ENCODE data around the gene SIX5.

The SIX5 gene

GRCh38 chr19:45762870-45763631 lies 6.0 kb downstream of the SIX5 start:
- TF ChIP-seq, protein P1, sequence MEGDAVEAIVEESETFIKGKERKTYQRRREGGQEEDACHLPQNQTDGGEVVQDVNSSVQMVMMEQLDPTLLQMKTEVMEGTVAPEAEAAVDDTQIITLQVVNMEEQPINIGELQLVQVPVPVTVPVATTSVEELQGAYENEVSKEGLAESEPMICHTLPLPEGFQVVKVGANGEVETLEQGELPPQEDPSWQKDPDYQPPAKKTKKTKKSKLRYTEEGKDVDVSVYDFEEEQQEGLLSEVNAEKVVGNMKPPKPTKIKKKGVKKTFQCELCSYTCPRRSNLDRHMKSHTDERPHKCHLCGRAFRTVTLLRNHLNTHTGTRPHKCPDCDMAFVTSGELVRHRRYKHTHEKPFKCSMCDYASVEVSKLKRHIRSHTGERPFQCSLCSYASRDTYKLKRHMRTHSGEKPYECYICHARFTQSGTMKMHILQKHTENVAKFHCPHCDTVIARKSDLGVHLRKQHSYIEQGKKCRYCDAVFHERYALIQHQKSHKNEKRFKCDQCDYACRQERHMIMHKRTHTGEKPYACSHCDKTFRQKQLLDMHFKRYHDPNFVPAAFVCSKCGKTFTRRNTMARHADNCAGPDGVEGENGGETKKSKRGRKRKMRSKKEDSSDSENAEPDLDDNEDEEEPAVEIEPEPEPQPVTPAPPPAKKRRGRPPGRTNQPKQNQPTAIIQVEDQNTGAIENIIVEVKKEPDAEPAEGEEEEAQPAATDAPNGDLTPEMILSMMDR (IDR thresholded peaks at IDR 0.05; ENCODE audit: insufficient read depth, low read length, poor library complexity, severe bottlenecking) = no peak
- Histone ChIP-seq H3K4me3 (replicated peaks; ENCODE audit: low read depth, low read length) (no peak overlapping the region), H3K27me3 (replicated peaks; ENCODE audit: control insufficient read depth, insufficient read depth, low read length) (no peaks in the 10 kb centered on the region; the same call in 1 of the 2 replicates), H3K36me3 (ENCODE audit: control insufficient read depth, insufficient read depth, low read length) (no peaks in the 10 kb centered on the region; the same call in 1 of the 2 replicates)
- no peak for DNase-seq (ENCODE audit: extremely low read depth, insufficient read length)

DNA sequence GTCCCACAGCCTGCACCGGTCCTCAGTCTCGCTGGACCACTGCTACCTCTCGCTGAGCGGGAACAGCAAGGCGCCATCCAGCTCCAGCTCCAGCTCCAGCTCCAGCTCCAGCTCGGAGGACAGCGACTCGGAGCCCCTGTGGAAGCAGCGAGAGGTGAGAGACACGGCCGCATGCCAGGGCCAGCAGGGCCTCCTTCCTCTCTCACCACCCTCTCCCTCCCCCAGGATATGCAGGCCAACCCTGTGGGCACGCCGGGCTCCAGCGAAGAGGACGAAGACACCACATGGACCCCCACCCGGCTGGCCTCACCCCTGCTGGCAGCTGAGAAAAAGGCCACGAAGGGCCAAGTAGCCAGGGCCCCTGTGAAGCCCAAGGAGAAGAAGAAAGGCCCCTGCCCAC lies 7.3 kb downstream of the SIX5 start:
- no peak overlapping the region for H3K4me3 ChIP-seq (replicated peaks; ENCODE audit: low read depth, low read length)
- TF ChIP-seq, protein P1 (IDR thresholded peaks at IDR 0.05; ENCODE audit: insufficient read depth, low read length, poor library complexity, severe bottlenecking) = no peak
- no peak for DNase-seq (ENCODE audit: extremely low read depth, insufficient read length)
- no peaks in the 10 kb centered on the region; the same call in 1 of the 2 replicates for H3K36me3 ChIP-seq (ENCODE audit: control insufficient read depth, insufficient read depth, low read length)
- H3K27me3 ChIP-seq (replicated peaks; ENCODE audit: control insufficient read depth, insufficient read depth, low read length) = no peaks in the 10 kb centered on the region; the same call in 1 of the 2 replicates

DNA sequence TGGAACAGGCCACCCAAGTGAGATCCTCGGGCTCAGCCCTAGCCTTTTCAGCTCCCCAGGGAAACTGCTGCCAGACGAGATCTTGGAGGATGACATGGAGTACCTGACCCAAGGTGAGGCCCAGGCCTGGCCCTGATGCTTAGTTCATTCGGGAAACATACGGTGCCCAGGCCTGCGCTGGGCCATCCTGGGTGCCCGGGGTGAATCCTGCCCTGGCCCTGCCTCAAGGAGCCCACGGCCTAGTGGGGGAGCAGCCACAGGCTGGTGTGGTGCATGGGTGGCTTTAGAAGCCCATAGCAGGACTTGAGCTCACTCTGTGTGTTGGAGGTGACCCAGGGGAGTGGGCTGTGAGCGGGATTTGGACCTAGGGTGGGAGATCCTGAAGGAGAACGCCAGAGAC lies 10.1 kb downstream of the SIX5 start:
- Histone ChIP-seq H3K4me3 (replicated peaks; ENCODE audit: low read depth, low read length) (no peak overlapping the region), H3K27me3 (replicated peaks; ENCODE audit: control insufficient read depth, insufficient read depth, low read length) (no peaks in the 10 kb centered on the region; the same call in none of the 2 replicates), H3K36me3 (ENCODE audit: control insufficient read depth, insufficient read depth, low read length) (no peaks in the 10 kb centered on the region)
- TF ChIP-seq, protein P1 (IDR thresholded peaks at IDR 0.05; ENCODE audit: insufficient read depth, low read length, poor library complexity, severe bottlenecking) = no peak
- no peak for DNase-seq (ENCODE audit: extremely low read depth, insufficient read length)

GRCh38 chr19:45757695-45758094 lies 11.4 kb downstream of the SIX5 start:
- no peak for DNase-seq (ENCODE audit: extremely low read depth, insufficient read length)
- TF ChIP-seq, protein P1 (IDR thresholded peaks at IDR 0.05; ENCODE audit: insufficient read depth, low read length, poor library complexity, severe bottlenecking) = no peak
- Histone ChIP-seq H3K36me3 (ENCODE audit: control insufficient read depth, insufficient read depth, low read length) (no peaks in the 10 kb centered on the region), H3K27me3 (replicated peaks; ENCODE audit: control insufficient read depth, insufficient read depth, low read length) (no peaks in the 10 kb centered on the region; the same call in none of the 2 replicates), H3K4me3 (replicated peaks; ENCODE audit: low read depth, low read length) (no peak overlapping the region)

DNA sequence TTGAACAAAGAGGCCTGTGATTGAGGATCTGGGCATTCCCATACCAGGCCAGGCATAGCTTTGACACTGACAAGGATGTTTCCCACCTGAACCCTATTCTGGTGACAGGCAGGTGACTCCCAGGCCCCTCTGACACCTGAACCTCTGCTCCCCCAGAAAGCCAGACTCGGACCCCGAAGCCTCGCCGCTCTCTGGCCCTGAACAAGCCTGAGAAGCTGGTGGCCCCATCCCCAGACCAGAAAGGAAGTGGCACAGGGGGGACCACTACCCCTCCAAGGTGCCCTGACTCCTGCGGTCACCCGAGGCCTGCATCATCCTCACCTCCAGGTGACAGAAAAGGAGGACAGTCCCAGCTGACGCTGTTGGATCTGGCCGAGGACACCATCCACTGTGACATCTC lies 14.7 kb downstream of the SIX5 start:
- Histone ChIP-seq H3K27me3 (replicated peaks; ENCODE audit: control insufficient read depth, insufficient read depth, low read length) (no peaks in the 10 kb centered on the region; the same call in none of the 2 replicates), H3K4me3 (replicated peaks; ENCODE audit: low read depth, low read length) (no peak overlapping the region), H3K36me3 (ENCODE audit: control insufficient read depth, insufficient read depth, low read length) (no peaks in the 10 kb centered on the region)
- no peak for DNase-seq (ENCODE audit: extremely low read depth, insufficient read length)
- TF ChIP-seq, protein P1 (IDR thresholded peaks at IDR 0.05; ENCODE audit: insufficient read depth, low read length, poor library complexity, severe bottlenecking) = no peak

Data from GM06990 (cell line).